ENCODE results near the gene ICAM3.

Gene ICAM3

DNA sequence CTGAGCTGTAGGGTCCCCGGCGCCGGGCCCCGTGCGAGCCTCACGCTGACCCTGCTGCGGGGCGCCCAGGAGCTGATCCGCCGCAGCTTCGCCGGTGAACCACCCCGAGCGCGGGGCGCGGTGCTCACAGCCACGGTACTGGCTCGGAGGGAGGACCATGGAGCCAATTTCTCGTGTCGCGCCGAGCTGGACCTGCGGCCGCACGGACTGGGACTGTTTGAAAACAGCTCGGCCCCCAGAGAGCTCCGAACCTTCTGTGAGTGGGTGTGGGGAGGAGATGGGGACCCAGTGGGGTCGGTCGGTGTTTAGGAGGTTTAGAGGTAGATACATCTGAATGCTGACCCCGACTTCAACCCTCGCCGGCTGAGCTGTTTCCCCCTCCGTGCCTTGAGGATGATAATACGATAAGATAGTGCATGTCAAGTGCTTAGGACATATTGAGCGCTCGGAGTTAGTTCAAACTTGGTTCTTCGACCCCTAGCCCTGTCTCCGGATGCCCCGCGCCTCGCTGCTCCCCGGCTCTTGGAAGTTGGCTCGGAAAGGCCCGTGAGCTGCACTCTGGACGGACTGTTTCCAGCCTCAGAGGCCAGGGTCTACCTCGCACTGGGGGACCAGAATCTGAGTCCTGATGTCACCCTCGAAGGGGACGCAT, 47.7 kb downstream of the ICAM3 start:
- no peak for DNase-seq (ENCODE audit: low read depth, low spot score)

DNA sequence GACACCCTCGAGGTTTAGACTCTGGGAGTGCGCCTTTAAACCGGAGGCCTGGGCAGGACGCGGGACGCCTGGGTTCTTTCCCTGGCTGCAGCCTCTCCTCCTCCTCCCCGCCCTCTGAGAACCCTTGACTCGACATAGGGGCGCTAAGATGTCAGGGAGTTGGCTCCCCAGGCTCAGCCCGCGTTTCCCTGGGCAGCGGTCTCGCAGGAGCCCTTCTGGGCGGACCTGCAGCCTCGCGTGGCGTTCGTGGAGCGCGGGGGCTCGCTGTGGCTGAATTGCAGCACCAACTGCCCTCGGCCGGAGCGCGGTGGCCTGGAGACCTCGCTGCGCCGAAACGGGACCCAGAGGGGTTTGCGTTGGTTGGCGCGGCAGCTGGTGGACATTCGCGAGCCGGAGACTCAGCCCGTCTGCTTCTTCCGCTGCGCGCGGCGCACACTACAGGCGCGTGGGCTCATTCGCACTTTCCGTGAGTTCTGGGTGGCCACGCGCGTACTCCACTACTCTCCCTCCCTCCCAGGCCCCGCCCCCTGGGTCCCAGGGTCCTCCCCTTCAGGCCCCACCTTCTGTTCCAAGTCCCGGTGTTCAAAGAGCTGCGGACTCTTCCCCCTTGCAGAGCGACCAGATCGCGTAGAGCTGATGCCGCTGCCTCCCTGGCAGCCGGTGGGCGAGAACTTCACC, 48.4 kb downstream of the ICAM3 start:
- peak; percentile 46 for DNase-seq (ENCODE audit: low read depth, low spot score)

DNA sequence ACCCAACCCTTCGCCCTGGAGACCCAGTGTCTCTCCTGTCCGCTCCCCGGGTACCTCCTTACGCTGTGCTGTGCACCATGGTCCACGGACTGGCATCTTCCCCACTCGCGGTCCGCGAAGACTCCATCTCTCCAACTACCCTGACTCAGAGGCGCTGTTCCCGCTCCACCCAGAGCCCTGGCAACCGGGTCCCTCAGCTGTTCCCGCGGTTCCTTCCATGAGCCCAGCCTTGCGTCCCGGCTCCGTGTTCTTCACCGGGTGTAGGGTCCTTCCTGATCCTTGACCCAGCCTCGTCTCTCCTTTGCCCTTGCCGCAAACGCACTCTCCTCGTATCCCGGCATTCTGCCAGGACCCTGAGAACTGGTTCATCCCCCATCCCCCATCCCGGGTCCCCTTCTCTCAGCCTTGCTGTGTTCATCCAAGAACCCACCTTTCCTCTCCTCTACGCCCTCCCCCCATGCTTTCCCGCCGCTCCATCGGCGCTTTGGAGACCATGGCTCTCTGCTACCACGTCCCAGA, 49.0 kb downstream of the ICAM3 start:
- DNase-seq (ENCODE audit: low read depth, low spot score) = no peak

DNA sequence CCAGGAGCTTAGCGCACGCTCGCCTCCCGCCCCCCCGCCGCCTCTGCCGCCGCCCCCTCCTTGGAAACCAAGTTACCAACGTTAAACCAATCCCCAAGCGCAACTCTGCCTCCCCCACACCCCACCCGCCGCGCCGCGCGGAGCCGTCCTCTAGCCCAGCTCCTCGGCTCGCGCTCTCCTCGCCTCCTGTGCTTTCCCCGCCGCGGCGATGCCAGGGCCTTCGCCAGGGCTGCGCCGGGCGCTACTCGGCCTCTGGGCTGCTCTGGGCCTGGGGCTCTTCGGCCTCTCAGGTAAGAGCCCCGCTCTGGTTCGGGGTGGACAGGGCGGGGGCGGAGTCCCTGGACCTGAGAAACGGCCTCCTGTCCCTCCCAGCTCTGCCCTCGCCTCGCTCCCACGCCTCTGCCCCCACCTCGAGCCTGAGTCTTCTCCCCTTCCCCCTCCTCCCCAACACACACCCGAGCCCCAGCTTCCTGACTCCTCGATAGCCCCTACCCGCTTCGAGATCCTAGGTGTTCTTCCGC, 49.5 kb downstream of the ICAM3 start, which contains the start of gene ICAM5:
Gene ICAM5, plus strand, starts transcription at position 117 of the 521 bp plus-strand sequence. Its CDS starts 92 bp downstream, at position 209.
- DNase-seq (ENCODE audit: low read depth, low spot score) = peak; percentile 43

DNA sequence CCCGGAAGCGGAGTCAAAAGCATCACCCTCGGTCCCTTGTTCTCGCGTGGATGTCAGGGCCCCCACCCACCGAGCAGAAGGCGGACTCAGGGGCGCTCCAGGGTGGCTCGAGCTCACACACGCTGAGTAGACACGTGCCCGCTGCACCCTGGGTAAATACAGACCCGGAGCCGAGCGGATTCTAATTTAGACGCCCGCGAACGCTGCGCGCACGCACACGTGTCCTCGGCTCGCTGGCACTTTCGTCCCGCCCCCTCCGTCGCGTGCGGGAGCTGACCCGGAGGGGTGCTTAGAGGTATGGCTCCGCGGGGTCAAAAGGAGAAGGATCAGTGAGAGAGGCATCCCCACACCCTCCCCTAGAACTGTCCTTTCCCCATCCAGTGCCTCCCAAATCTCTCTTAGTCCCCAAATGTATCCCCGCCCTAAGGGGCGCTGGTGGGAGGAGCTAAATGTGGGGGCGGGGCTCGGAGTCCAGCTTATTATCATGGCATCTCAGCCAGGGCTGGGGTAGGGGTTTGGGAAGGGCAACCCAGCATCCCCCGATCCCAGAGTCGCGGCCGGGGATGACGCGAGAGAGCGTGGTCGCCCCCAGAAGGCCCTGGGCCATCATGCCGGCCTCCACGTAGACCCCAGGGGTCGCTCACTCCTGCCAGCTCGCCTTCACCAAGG, 50.1 kb downstream of the ICAM3 start:
- DNase-seq (ENCODE audit: low read depth, low spot score) = peak; percentile 34

DNA sequence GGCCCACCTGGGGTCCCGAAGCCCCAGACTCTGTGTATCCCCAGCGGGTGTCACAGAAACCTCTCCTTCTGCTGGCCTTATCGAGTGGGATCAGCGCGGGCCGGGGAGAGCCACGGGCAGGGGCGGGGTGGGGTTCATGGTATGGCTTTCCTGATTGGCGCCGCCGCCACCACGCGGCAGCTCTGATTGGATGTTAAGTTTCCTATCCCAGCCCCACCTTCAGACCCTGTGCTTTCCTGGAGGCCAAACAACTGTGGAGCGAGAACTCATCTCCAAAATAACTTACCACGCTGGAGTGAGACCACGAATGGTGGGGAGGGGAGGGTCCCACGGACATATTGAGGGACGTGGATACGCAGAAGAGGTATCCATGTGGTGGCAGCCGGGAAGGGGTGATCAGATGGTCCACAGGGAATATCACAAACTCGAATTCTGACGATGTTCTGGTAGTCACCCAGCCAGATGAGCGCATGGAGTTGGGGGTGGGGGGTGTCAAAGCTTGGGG, 50.7 kb downstream of the ICAM3 start:
- peak; percentile 49 for DNase-seq (ENCODE audit: low read depth, low spot score)

DNA sequence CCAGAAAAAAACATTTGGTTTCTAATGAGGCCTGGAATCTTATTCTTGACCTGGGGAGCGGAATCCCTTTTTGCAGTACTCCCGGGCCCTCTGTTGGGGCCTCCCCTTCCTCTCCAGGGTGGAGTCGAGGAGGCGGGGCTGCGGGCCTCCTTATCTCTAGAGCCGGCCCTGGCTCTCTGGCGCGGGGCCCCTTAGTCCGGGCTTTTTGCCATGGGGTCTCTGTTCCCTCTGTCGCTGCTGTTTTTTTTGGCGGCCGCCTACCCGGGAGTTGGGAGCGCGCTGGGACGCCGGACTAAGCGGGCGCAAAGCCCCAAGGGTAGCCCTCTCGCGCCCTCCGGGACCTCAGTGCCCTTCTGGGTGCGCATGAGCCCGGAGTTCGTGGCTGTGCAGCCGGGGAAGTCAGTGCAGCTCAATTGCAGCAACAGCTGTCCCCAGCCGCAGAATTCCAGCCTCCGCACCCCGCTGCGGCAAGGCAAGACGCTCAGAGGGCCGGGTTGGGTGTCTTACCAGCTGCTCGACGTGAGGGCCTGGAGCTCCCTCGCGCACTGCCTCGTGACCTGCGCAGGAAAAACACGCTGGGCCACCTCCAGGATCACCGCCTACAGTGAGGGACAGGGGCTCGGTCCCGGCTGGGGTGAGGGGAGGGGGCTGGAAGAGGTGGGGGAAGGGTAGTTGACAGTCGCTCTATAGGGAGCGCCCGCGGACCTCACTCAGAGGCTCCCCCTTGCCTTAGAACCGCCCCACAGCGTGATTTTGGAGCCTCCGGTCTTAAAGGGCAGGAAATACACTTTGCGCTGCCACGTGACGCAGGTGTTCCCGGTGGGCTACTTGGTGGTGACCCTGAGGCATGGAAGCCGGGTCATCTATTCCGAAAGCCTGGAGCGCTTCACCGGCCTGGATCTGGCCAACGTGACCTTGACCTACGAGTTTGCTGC, 52.4 kb downstream of the ICAM3 start, which contains the start of gene ICAM4:
Gene ICAM4, plus strand, starts transcription at position 153 of the 935 bp plus-strand sequence. Its CDS starts 58 bp downstream, at position 211.
- peak; percentile 69 for DNase-seq (ENCODE audit: low read depth, low spot score)

DNA sequence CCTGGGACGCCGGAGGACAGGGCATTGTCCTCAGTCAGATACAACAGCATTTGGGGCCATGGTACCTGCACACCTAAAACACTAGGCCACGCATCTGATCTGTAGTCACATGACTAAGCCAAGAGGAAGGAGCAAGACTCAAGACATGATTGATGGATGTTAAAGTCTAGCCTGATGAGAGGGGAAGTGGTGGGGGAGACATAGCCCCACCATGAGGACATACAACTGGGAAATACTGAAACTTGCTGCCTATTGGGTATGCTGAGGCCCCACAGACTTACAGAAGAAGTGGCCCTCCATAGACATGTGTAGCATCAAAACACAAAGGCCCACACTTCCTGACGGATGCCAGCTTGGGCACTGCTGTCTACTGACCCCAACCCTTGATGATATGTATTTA, 54.0 kb downstream of the ICAM3 start:
- DNase-seq (ENCODE audit: low read depth, low spot score) = no peak

DNA sequence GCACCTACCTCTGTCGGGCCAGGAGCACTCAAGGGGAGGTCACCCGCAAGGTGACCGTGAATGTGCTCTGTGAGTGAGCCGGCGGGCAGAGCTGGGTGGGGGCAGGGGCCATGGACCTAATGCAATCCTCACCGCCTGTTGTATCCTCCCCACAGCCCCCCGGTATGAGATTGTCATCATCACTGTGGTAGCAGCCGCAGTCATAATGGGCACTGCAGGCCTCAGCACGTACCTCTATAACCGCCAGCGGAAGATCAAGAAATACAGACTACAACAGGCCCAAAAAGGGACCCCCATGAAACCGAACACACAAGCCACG, 54.5 kb downstream of the ICAM3 start:
- DNase-seq (ENCODE audit: low read depth, low spot score) = no peak

DNA sequence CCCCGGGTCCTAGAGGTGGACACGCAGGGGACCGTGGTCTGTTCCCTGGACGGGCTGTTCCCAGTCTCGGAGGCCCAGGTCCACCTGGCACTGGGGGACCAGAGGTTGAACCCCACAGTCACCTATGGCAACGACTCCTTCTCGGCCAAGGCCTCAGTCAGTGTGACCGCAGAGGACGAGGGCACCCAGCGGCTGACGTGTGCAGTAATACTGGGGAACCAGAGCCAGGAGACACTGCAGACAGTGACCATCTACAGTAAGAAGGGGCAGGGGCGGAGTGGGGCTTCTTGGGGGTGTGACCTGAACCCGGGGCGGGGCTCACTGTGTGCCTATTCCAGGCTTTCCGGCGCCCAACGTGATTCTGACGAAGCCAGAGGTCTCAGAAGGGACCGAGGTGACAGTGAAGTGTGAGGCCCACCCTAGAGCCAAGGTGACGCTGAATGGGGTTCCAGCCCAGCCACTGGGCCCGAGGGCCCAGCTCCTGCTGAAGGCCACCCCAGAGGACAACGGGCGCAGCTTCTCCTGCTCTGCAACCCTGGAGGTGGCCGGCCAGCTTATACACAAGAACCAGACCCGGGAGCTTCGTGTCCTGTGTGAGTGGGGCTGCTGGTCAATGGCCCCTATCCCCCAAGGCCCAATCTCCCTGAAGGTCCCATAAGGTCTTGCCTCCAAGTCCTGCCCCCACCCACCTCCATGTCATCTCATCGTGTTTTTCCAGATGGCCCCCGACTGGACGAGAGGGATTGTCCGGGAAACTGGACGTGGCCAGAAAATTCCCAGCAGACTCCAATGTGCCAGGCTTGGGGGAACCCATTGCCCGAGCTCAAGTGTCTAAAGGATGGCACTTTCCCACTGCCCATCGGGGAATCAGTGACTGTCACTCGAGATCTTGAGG, 55.1 kb downstream of the ICAM3 start:
- no peak for DNase-seq (ENCODE audit: low read depth, low spot score)
